Heart left ventricle (tissue), 13 donors: Measurements from ENCODE around the gene THSD4.
"Not testable (repeated sequence)": the region's sequence is repeated elsewhere in the genome, so short reads cannot be mapped to it uniquely, and the experiment has no call there.

ENCODE experiments used
- CTCF ChIP-seq, 12 donors: fragments of 200-600 bp; sonication (generic) in 4 of 12; IDR thresholded peaks; one replicate each; pipeline versions ENCODE4 v1.5.0 to v1.8.0; 2018 to 2022; ENCODE audit warnings: antibody characterized with exemption in 12 of 12, mild to moderate bottlenecking in 5 of 12
- POLR2A ChIP-seq, 2 donors: fragments of 450-650 bp; IDR thresholded peaks; one replicate each; pipeline ENCODE4 v1.6.1; 2017; ENCODE audit warnings: antibody characterized with exemption in 2 of 2, mild to moderate bottlenecking in 2 of 2, moderate library complexity in 2 of 2
- donor health status: ischemic (EF 13 %, LVEDD 7.1; RV severe dilation, severe dysfunction).
- donor health status: DM: no; HTN: yes; CAD: no.
- donor health status: DM: no; HTN: no; CAD: no.
- donor health status: ischemic (EF 25% LVEDD 6.9; RV normal size, moderate dysfunction).
- donor health status: ischemic (EF 25% LVEDD 5.7; RV mildly dilated, moderate dysfunction).
- donor health status: ischemic (EF 35%, LVEDD 5.7; RV mildly dilated, moderate dysfunction).
- donor health status: nonischemic (EF 11% LVEDD 7.7; RV severe dilation, severe dysfunction).
- donor health status: DM: yes; HTN: yes; CAD: no.
- donor health status: PGD.
- donor health status: ischemic (EF 29% LVEDD 5.4; RV normal size, mild dysfunction).
- donor health status: nonischemic (EF 23%, LVEDD 6.1; RV moderate dilation, normal function).

GRCh38 chr15:71164606-71165005 is 49.3 kb downstream of the THSD4 start:
- not testable (repeated sequence) for TF ChIP-seq CTCF, POLR2A (IDR thresholded peaks at IDR 0.05)
